A549 treated with GW870086 at 1 μM for 4 hours (cell line): ENCODE results near the gene OLAH. TPM values are rescaled to one million over a fixed set of nuclear protein-coding genes. Genes with fewer than 3 reads are reported as not detected.

ENCODE experiments used
- total RNA-seq: library from RNA; stranded (reverse); fragments of 200-300 nt; extraction: Qiagen RNA extraction; gene quantifications from 5 replicates; pipeline ENCODE4 v1.2.3, GENCODE V29; 2022; ENCODE audit warnings: low read depth

The OLAH gene
- 0.39 to 0.59 TPM (median 0.43 TPM) in 5 replicates for total RNA-seq

DNA sequence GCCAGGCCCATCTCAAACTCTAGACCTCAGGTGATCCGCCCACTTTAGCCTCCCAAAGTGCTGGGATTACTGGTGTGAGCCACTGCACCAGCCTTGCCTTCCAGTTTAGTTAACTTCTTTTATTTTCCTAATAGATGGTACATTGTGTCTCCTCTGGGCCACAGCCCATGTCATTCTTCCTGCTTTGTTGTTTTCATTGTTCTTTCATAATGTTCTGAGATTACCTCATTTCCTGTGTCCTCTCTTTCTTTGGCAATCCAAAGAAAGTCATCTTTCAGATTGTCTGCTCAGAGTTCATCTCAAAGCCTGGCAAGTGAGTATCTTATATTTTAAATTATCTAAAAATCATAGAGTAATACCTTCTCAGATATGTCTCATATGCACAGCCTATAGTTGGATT, at the start of gene OLAH:
Gene OLAH (plus strand): TSS at position 270 of the 400 bp plus-strand sequence. CDS start 3,346 bp downstream, outside the sequence.

DNA sequence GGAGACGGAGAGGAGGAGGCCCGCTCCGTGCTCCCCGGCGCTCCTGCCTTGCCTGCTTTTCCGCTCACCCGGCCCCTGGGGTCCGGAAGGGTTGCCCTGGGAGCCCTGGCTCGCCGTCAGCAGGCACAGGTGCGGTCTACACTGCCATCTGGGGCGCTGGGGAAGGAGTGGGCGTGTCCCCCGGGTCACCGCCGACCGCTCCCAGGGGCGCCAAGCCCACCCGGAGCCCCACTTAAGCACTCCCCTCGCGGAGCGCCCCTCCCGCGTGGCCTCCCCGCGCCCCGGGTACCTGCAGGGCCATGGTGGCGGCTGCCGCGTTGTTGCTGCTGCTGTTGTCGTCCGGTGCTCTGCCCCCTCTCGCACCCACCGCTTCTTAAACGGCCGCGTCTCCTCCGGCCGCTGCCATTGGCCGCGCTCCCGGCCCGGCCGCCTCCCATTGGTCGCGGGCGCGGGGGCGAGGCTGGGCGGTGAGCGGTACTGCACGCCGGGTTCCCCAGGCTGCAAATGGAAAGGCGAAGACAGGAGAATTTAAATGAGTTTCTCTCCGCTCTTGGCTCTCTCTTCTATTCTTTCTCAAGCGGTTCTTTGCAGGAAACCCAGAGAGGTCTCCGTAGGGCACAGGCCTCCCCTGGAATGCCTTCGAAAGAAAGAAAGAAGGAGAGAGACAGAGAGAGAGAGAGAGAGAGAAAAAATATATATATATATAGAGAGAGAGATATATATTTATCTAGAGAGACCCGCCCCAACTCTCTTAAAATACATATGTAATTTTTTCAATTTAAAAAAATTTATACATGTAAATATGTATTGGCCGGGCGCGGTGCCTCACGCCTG, 44.9 kb downstream of the OLAH start, which contains the start of gene ACBD7:
Gene ACBD7 (minus strand): TSS at position 349 of the 834 bp plus-strand sequence. CDS start 48 bp downstream, at position 301.

DNA sequence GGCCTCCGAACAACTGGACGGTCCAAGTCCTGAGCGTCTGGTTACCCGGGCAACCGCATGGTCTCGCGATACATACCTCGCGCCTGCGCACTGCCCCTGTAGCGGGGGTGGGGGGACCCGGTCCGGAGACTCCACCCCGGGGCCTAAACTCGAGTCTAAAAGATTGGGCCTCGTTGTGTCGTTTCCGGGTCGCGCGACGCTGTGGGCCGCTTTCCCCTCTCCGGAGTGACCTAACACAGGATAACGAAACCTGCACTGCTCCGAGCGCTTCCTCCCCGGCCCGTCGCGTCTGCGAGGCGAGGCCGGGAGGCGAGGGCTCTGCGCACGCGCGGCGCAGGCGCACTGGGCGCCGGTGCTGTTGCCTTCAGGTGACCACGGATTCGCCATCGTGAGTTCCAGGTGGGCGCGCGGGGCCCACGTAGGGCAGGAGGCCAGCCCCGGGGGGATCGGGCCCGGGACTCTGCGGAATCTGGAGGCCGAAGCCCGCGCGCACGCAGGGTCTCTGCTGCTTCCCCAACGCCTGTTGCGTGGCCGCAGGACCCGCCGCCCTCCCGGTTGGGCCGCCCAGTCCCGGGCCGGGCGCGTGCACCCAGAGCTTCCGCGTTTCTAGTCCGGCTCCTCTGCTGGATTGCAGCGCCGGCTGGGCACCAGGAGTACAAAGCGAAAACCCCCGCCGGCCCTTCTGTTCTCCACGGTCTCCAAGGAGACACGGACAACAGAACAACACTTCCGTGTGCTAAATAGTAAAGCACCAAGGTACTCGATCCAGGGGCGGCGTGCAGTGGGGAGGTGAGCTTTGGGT, 53.5 kb downstream of the OLAH start, which contains the start of gene RPP38:
Gene RPP38 (plus strand): TSS at position 345 of the 802 bp plus-strand sequence. CDS start 5,960 bp downstream, outside the sequence.

Other genes starting within 250 kb of the OLAH start
- 0.95 to 1.6 TPM (median 1.3 TPM) in 5 replicates for gene CDNF, start 205.9 kb upstream of the OLAH start, total RNA-seq
- 43.8 to 46.0 TPM (median 45.1 TPM) in 5 replicates for gene HSPA14, start 205.6 kb upstream of the OLAH start, total RNA-seq
- gene MSANTD7, start 205.6 kb upstream of the OLAH start, total RNA-seq = 11.5 to 13.5 TPM (median 12.8 TPM) in 5 replicates
- gene SUV39H2, start 165.1 kb upstream of the OLAH start, total RNA-seq = 18.9 to 23.0 TPM (median 20.8 TPM) in 5 replicates
- 3.9 to 6.6 TPM (median 5.7 TPM) in 5 replicates for gene DCLRE1C, start 89.8 kb upstream of the OLAH start, total RNA-seq
- gene MEIG1, start 84.6 kb upstream of the OLAH start, total RNA-seq = 0.55 to 1.0 TPM (median 0.77 TPM) in 5 replicates
- gene ACBD7, start 44.8 kb downstream of the OLAH start, total RNA-seq = 0.85 to 1.3 TPM (median 1.1 TPM) in 5 replicates
- 33.1 to 41.4 TPM (median 38.0 TPM) in 5 replicates for gene RPP38, start 53.4 kb downstream of the OLAH start, total RNA-seq
- 18.7 to 24.2 TPM (median 21.5 TPM) in 5 replicates for gene NMT2, start 124.8 kb downstream of the OLAH start, total RNA-seq